Activated CD8-positive, alpha-beta memory T cell treated with anti-CD3 and anti-CD28 coated beads for 24 hours (primary cell): ENCODE measurements around the gene RYR3.

Source experiments
- DNase-seq: peaks from one replicate; pipeline ENCODE4 v3.0.0-alpha.2; 2020

The RYR3 gene

DNA sequence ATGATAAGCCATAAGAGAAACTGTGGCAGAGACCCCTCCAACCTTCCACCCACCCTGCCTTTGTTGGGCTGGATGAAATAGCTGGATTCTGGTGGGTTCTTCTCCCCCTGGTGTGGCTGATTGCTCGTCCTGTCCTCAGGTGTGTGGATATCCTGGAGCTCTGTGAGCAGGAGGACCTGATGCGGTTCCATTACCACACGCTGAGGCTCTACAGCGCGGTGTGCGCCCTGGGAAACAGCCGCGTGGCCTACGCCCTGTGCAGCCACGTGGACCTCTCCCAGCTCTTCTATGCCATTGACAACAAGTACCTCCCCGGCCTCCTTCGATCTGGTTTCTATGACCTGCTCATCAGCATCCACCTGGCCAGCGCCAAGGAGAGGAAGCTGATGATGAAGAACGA is 351.2 kb downstream of the RYR3 start:
- DNase-seq, result no peak

DNA sequence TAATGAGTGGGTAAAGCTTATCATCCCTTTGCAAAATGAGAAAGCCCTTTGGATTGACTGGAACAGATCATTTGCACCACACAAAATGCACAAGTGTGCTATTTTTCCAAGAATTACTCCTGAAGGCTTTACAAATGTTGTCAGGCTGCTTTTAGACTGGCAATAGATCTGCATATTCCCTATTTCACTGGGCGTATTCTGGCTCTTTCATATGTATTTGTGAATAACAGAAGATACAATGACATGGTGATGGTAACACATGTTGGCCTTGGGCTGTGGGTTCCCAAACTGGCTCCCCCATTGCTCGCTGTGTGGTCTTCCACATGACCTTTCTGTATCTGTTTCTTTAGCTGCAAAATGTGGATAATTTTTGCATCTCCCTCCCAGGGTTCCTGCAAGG is 354.2 kb downstream of the RYR3 start:
- no peak for DNase-seq

DNA sequence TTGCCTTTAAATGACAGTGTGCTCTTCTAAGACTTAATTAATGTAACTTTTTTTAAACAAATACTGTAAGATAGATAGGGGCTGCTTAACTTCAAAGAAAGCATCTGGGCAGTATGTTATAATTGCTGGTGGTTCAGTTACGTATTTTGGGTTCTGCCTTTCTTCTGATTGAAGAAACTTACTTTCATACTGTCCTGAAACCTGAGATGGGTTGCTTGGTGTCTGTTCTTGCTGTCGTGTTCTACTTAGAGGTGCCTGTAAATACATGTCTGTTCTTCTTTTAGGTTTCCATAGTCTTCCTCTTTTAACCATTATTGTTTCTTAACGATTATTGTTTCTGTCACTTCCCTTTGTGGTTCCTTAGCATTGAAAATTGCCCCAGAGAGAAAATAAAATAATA is 359.8 kb downstream of the RYR3 start:
- DNase-seq, result no peak

DNA sequence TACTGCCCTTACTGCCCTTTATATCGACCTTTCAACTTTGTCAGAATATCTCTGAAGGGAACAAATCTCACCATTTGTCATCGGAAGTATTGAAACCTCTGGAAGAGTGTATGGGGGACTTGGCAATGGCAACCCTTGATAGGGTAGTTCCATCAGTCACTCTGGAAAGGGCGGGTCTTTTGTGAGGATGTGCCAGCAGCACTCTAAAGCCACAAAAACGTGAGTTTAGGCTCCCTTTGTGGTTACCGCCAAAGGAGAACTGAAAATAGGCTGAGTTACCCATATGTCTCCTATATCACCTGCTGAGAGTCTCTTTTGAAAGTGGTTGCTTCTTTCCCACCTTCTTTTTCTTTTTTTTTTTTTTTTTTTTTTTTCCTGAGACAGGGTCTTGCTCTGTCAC is 360.7 kb downstream of the RYR3 start:
- no peak for DNase-seq

DNA sequence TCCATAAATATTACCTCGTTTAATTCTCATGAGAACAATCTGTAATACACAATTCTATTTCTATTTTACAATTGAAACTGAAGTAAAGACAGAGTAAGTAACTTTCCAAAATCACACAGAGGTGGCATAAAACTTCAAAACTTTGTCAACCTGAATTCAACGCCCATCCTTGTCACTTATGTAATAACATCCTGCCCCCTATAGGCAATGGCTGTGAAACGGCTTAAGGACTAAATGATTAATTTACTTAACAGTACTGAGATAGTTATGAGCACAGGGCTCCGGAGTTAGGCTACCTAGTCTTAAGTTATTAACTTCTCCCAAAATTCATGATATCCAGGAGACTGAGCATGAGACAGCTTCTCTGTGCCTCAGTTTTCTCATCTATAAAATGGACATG is 364.5 kb downstream of the RYR3 start:
- no peak for DNase-seq

DNA sequence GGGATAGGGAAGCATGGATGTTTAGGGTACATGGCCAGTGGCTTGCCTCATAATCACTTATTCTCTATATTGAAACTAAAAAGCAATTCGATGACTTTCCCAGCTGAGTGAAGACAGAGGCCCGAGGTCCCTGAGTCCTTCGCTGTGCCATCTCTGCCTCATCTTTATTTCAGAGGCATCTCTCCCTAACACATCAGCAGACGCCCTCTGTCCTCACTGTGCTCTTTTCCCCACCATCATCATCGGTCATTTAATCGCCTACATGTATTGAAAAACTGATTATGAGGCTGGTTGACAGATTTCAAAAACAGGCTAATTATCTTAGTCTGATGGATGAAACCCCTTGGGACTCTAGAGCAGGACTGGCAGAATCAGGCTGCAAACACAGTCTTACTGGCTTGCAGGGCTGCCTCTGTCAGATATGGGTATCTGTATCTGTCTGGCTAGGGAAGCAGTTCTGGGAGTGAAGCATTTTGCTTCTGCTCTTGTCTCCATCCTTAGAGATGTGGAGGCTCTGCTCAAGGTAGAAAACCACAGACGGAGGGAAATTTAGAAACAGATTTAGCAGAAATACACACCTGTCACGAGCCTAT is 366.6 kb downstream of the RYR3 start:
- no peak for DNase-seq

DNA sequence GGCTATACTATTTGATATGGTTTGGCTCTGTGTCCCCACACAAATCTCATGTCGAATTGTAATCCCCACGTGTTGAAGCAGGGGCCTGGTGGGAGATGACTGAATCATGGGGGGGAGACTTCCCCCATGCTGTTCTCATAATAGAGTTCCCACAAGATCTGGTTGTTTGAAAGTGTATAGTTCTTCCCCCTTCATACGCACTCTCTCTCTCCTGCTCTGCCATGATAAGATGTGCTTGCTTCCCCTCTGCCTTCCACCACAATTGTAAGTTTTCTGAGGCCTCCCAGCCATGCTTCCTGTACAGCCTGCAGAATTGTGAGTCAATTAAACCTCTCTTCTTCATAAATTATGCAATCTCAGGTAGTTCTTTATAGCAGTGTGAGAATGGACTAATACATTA is 367.4 kb downstream of the RYR3 start:
- no peak for DNase-seq

DNA sequence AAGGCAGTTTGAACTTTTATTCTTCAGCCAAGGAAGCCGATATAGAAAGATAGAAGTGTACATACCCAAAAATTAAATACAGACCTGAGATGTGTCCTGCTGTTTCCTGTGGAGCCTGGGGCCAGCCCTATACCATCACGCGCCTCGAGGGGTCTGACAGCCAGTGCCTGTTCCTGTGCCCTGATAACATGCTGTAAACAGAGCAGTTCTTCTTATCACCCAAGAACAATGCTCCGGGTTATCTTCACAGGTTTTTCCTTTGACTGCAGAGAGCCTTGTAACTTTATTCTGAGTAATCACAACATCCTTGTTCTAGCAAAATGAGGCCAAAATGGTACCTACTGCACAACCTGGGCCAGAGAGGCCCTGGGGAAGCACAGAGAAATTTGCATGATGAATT is 367.8 kb downstream of the RYR3 start:
- DNase-seq, result no peak

DNA sequence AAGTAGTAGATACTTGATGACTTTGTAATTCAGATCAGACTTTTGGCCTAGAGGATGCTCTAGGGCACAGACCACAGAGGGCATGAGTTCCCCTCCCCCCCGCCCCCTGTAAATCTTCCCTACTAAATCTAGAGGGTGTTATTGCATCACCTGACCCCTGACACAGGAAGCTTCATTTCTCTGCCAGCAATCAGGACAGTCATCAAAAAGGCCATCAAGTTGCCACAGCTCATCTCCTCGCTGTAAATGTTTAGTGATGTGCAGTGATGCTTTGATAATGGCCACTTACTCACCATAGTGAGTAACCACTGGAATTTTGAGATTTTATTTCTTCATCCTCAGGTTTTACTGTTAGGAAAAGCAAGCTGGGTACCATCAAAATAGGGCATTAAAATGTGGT is 368.3 kb downstream of the RYR3 start:
- no peak for DNase-seq

DNA sequence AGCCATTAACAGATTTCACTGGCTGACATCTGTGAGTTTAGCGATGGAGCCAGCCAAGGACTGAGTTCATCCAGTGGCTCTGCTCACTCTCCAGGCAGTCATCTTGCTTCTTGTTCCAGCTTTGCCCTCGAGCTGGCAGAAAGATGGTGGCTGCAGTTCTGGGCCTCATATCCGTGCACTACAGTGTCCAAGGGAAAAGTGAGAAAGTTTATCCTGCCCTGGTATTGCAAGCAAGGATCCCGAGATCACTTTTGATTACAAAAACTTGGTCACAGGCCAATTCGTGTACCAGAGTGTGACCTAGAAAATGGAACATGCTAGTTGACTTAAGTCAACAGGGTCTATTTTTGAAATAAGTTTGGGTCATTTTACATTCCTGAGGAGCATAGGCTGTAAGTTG is 369.6 kb downstream of the RYR3 start:
- DNase-seq, result no peak

DNA sequence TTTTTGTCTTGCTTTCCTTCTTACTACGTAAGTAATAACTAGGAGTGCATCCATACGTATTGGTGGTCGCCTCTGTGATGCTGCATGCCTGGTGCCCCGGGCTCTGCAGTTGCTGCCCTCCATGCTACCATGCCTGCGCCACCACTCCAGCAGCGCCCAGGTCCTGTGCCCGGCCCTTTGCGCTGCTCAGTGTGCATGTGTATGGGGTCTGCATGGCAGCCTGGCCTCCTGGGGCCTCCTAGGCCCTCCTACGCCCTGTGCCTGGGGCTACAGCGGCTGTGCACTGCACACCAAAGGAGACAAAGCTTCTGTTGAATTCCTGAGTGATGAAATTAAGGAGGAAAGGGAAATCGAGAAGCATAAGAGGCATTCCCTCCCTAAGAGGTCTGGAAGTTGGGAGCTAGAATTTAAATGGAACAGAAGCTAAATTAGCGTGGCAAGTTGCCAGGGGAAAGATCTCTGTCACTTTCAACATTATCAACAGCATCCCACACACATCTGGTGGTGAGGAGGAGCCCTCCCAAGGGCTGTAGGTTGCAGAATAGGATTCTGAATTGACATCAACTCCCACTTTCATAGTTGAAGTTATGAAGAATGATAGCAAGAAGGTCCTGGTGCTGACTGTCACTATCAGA is 382.5 kb downstream of the RYR3 start:
- no peak for DNase-seq

DNA sequence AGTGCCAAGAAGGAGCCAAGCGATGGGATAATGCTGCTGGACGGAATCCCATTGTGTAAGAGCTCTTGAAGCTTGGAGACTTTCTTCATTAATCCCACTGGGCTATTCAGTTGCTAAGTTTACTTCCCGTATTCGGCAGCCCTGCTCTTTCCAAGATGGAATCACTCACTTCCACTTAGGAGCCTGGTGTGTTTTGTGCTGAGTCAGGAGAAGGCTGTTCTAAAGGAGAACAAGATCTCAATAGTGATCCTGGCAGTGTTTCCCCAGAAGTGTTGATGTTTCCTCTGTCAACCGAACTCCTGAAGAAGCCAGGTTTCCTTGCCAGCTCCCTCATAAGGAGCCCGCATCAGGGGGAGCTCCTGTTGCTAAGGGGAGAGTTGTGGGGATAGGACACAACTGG is 387.4 kb downstream of the RYR3 start:
- DNase-seq, result no peak

DNA sequence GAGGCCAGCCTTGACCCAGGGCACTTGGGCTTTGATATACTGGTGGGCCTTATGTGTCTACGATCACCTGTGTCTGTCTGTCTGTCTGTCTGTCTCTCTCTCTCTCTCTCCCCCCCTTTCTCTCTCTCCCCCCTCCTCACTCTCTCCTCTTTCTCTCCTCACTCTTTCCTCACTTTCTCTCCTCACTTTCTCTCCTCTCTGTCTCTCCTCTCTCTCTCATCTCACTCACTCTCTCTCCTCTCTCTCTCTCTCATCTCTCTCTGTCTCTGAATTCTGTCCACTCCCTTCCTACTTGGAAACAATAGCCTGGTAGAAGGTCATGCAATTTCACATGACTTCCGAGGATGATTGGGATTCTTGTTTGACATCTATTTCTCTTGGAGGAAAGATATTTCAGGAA is 388.4 kb downstream of the RYR3 start:
- DNase-seq, result no peak

DNA sequence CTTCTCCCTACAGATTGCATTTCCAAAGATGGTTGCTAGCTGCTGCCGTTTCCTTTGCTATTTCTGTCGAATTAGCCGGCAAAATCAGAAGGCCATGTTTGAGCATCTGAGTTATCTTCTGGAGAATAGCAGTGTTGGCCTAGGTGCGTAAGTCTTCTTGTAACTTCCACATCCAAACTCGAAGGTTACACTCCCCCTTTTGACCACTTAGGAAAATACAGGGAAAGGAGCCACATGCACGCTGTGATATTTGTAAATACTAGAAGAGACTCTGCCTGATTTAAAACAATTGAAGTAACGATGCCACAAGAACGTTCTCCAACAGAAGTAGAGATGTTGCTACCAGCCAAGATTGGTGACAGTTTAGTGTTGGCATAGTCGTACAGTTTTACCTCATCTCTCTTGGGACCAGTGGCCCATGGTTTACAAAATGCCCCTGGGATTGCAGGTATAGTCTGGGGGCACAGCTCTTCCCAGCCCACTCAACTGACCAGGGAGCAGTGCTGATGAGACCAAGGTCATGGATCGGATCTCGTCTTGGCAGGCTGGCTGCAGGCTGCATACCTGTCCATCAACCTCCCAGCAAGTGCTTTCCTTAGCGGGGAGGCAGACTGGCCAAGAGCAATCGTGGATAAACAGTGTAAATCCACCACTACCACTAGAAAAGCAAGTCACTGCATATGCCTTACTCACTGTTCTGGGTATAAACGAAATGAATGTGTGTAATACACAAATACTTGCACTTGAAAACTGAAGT is 389.1 kb downstream of the RYR3 start:
- no peak for DNase-seq

DNA sequence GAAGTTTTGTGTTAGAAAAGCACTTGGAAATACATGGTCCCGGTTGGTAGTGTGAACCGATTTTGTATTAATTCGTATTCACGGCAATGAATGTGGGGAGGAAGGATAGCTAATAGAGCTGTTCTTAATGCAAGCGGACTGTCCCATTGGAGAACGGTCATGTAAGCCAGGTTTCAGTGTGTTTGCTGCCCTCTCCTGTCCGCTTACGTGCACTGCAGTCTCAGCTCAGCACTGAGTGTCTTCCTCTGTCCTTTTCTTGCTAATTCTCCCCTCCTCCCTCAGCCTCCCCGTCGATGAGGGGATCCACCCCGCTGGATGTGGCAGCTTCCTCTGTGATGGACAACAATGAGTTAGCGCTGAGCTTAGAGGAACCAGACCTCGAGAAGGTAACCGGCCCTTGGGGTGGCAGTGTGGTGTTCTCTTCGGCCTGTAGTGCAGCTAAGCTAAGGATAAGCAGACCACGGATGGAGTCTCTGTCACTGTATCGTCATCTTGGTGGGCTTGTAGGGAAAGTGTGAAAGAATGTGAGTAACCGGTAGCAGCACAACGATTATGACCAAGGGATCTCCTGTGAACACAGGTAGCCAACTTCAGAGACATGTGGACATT is 390.0 kb downstream of the RYR3 start:
- DNase-seq, result peak; percentile 84

DNA sequence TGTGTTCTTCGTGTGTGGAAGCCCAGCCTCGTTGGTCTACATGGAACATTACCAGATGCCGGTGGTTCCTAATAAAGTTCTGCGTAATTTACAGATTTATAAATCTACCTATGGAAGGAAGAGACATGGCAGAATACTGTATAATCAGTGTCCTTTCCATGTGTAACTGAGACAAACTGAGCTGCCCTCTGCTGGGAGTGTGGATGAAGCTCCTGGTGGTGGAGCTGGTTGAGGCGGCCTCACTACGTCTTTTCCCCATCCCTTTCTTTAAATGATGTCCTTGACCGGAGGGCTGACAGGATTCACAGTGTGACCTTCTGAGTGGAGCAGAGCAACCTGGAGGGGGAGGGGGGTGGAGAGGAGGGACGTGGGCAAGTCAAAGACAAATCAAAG is 390.5 kb downstream of the RYR3 start:
- DNase-seq, result no peak

DNA sequence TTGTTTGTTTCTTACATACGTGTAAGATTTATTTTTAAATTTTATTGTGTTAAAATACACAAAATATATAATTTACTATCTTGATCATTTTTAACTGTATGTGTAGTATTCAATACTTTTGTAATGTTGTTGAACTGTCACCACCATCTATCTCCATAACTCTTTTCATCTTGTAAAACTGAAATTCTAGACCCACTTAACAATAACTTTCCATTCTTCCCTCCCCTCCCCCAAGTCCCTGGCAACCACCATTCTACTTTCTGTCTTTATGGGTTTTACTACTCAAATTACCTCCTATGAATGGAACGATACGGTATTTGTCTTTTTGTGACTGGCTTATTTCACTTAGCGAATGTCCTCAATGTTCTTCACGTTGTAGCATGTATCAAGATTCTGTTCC is 395.4 kb downstream of the RYR3 start:
- no peak for DNase-seq

DNA sequence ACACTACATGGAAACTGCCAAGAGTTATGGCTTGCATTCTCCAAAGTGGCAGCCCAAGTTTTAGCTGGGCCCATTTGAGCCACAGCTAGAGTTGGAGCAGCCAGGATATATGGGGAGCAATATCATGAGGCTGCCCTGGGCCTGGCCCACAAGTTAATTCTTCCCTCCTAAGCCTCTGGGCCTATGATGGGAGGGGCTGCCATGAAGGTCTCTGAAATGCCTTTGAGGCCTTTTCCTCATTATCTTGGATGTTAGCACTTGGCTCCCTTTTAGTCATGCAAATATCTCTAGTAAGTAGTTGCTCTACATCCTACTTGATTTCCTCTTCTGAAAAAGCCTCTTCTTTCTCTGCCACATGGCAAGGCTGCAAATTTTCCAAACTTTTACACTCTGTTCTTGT is 400.0 kb downstream of the RYR3 start:
- DNase-seq, result no peak

DNA sequence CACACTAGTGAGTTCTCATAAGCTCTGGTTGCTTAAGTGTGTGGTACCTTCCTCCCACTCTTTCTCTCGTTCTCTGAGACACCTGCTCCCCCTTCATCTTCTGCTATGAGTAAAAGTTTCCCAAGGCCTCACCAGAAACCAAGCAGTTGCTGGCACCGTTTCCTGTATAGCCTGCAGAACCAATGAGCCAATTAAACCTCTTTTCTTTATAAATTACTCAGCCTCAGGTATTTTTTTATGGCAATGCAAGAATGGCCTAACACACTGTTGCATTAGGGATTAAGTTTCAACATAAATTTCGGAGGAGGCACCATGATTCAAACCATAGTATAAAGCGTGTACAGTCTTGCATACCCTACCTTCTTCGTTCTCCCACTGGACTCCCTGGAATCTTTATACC is 405.3 kb downstream of the RYR3 start:
- no peak for DNase-seq

DNA sequence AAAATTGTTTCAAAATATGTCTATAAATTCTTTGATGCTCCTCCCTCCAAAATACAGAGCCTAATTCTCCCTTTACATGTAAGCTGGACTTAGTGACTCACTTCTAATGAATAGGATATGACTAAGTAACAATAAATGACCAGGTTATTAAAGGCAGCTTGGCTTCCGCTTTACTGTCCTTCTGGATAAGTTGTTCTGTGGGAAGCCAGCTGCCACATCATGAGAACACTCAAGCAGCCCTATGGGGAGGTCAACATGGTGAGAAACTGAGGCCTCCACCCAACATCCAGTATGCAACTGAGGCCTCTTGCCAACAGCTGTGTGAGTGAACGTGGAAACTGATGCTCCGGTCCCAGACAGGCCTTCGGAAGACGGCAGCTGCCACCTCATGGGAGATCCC is 410.2 kb downstream of the RYR3 start:
- no peak for DNase-seq

DNA sequence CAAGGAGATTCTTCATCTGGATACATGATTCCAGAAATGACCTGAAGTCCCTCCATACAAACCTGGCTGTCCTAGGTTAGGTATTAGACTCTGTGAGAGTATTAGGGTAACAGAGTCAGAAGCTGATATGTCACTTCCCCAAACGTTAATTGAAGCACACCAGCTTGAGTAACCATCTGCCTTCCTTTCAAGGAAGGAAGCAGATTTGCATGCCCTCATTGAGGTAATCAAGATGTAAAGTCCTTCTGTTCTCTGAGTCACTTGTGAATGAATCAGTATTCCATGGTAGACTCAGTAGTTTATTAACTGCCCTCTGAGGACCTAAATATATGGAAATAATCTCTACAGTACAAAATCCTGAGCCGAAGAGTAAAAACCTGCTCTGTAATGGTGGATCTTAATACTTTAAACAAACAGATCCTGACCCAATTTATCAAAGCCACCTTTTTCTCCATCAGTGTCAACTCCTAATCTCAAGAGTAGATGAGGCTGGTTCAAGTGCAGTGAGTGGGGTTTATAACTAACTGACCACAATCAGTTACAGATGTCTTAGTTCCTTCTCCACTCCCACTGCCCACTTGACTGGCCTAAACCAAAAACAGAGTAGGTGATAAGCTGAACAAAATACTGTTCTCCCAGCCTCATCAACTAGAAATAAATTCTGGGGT is 411.4 kb downstream of the RYR3 start:
- DNase-seq, result no peak

DNA sequence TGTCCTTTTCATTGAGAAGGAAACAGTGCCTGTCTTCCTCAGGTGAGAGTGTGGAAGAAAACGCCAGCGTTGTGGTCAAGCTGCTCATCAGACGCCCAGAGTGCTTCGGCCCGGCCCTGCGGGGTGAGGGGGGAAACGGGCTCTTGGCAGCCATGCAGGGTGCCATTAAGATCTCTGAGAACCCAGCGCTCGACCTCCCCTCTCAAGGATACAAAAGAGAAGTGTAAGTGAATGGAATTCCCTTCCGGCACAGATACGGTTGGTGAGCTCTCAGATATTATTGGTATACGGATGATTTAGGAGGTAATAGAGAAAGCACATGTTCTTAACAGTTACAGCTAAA is 411.9 kb downstream of the RYR3 start:
- no peak for DNase-seq

DNA sequence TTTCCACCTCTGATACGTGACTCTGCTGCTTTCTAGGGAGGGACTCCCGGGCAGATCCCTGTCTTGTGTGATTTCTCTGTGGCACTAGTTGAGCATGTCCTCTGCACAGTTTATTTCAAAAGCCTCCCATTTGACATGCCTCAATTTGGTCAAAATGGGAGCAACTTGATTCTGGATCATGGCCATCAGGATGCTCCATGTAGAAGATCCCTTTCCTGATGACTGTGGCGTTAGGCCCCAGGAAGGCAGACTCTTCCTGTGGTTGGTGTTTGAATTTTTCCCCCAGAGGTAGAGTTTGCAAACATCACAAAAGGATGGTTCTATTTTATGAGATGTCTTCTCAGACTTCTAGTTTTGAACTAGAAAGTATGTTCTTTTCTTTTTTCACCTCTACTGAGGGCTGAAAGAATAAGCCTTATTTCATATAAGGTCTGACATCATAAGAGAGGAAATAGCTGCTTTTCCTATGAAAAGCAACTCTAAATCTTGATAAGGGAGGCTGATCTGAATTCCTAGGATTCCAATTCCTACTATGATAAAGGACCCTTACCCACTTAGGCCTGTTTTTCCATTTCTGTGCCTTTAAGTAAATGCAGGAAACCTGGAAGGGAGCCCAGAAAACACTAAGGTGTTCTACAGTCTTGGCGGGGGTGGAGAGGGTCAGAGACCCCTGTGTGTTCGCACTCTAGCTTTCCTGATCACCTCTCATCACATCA is 413.7 kb downstream of the RYR3 start:
- no peak for DNase-seq
